Measurements from ENCODE around the gene GAS2L3.
"Not testable (repeated sequence)": the region's sequence is repeated elsewhere in the genome, so short reads cannot be mapped to it uniquely, and the experiment has no call there.

GAS2L3 gene

GRCh38 chr12:100608776-100609175 lies 35.3 kb downstream of the GAS2L3 start:
- POLR2A ChIA-PET = no interaction called here
- TF ChIP-seq SUZ12 (IDR thresholded peaks at IDR 0.05) (no peak), FOXA1 (IDR thresholded peaks at IDR 0.05) (no peak), ELF4 (IDR thresholded peaks at IDR 0.05) (no peak), TARDBP (IDR thresholded peaks at IDR 0.05) (no peak), ZNF384 (IDR thresholded peaks at IDR 0.05) (no peak), CTBP1 (IDR thresholded peaks at IDR 0.05; ENCODE audit: borderline replicate concordance) (no peak), ARNT (IDR thresholded peaks at IDR 0.05) (no peak), SP1 (IDR thresholded peaks at IDR 0.05) (no peak), BHLHE40 (IDR thresholded peaks at IDR 0.05; ENCODE audit: borderline replicate concordance) (no peak), NFRKB (IDR thresholded peaks at IDR 0.05) (no peak), LEF1 (IDR thresholded peaks at IDR 0.05; ENCODE audit: borderline replicate concordance) (no peak), L3MBTL2 (conservative IDR thresholded peaks at IDR 0.05) (no peak), HDGF (IDR thresholded peaks at IDR 0.05; ENCODE audit: borderline replicate concordance) (no peak), PKNOX1 (IDR thresholded peaks at IDR 0.05) (no peak), FOXM1 (IDR thresholded peaks at IDR 0.05; ENCODE audit: borderline replicate concordance) (no peak), FOXK2 (IDR thresholded peaks at IDR 0.05) (no peak)
- DNase-seq (ENCODE audit: extremely low spot score) = no peak
- CTCF ChIA-PET = no interaction called here

- CTCF ChIA-PET = interaction anchor here (0.6 kb wide), 1 partner anchor 221 kb away, joined by 3 read pairs; no protein-coding TSS in a partner anchor
- no peak for DNase-seq (ENCODE audit: extremely low spot score)
- TF ChIP-seq PKNOX1 (IDR thresholded peaks at IDR 0.05) (no peak), NFRKB (IDR thresholded peaks at IDR 0.05) (no peak), L3MBTL2 (conservative IDR thresholded peaks at IDR 0.05) (no peak), ELF4 (IDR thresholded peaks at IDR 0.05) (no peak), FOXM1 (IDR thresholded peaks at IDR 0.05; ENCODE audit: borderline replicate concordance) (no peak), ARNT (IDR thresholded peaks at IDR 0.05) (no peak), FOXA1 (IDR thresholded peaks at IDR 0.05) (no peak), LEF1 (IDR thresholded peaks at IDR 0.05; ENCODE audit: borderline replicate concordance) (no peak), SUZ12 (IDR thresholded peaks at IDR 0.05) (no peak), BHLHE40 (IDR thresholded peaks at IDR 0.05; ENCODE audit: borderline replicate concordance) (no peak), CTBP1 (IDR thresholded peaks at IDR 0.05; ENCODE audit: borderline replicate concordance) (no peak), ZNF384 (IDR thresholded peaks at IDR 0.05) (no peak), SP1 (IDR thresholded peaks at IDR 0.05) (no peak), HDGF (IDR thresholded peaks at IDR 0.05; ENCODE audit: borderline replicate concordance) (no peak), TARDBP (IDR thresholded peaks at IDR 0.05) (no peak), FOXK2 (IDR thresholded peaks at IDR 0.05) (no peak)
- POLR2A ChIA-PET = no interaction called here
These were observed 37.4 kb downstream of the GAS2L3 start for GRCh38 chr12:100610666-100611430.

GRCh38 chr12:100612606-100613005 lies 39.1 kb downstream of the GAS2L3 start:
- CTCF ChIA-PET = no interaction called here
- POLR2A ChIA-PET = no interaction called here
- no peak for TF ChIP-seq FOXM1 (IDR thresholded peaks at IDR 0.05; ENCODE audit: borderline replicate concordance)
- no peak for TF ChIP-seq TARDBP (IDR thresholded peaks at IDR 0.05)
- TF ChIP-seq SUZ12 (IDR thresholded peaks at IDR 0.05) = no peak
- no peak for DNase-seq (ENCODE audit: extremely low spot score)

- DNase-seq (ENCODE audit: extremely low spot score) = no peak
- CTCF ChIA-PET = interaction anchor here (0.6 kb wide), 1 partner anchor 30 kb away, joined by 4 read pairs; no protein-coding TSS in a partner anchor
- POLR2A ChIA-PET = interaction anchor here (1.2 kb wide), 1 partner anchor 9 kb away, joined by 3 read pairs; no protein-coding TSS in a partner anchor
- TF ChIP-seq HDGF (IDR thresholded peaks at IDR 0.05; ENCODE audit: borderline replicate concordance) (no peak), CTBP1 (IDR thresholded peaks at IDR 0.05; ENCODE audit: borderline replicate concordance) (no peak), FOXA1 (IDR thresholded peaks at IDR 0.05) (no peak), SUZ12 (IDR thresholded peaks at IDR 0.05) (no peak), FOXK2 (IDR thresholded peaks at IDR 0.05) (no peak), SP1 (IDR thresholded peaks at IDR 0.05) (no peak), ZNF384 (IDR thresholded peaks at IDR 0.05) (no peak), FOXM1 (IDR thresholded peaks at IDR 0.05; ENCODE audit: borderline replicate concordance) (no peak), ARNT (IDR thresholded peaks at IDR 0.05) (no peak), BHLHE40 (IDR thresholded peaks at IDR 0.05; ENCODE audit: borderline replicate concordance) (no peak), LEF1 (IDR thresholded peaks at IDR 0.05; ENCODE audit: borderline replicate concordance) (no peak), L3MBTL2 (conservative IDR thresholded peaks at IDR 0.05) (no peak), NFRKB (IDR thresholded peaks at IDR 0.05) (no peak), ELF4 (IDR thresholded peaks at IDR 0.05) (no peak), PKNOX1 (IDR thresholded peaks at IDR 0.05) (no peak), TARDBP (IDR thresholded peaks at IDR 0.05) (no peak)
These were observed 51.1 kb downstream of the GAS2L3 start for GRCh38 chr12:100624571-100624970.

GRCh38 chr12:100632445-100632892 lies 59.0 kb downstream of the GAS2L3 start:
- CTCF ChIA-PET = no interaction called here
- TF ChIP-seq CTBP1 (IDR thresholded peaks at IDR 0.05; ENCODE audit: borderline replicate concordance) = no peak
- no peak for TF ChIP-seq FOXA1 (IDR thresholded peaks at IDR 0.05)
- no peak for TF ChIP-seq FOXK2 (IDR thresholded peaks at IDR 0.05)
- no peak for TF ChIP-seq TARDBP (IDR thresholded peaks at IDR 0.05)
- no peak for TF ChIP-seq SP1 (IDR thresholded peaks at IDR 0.05)
- TF ChIP-seq BHLHE40 (IDR thresholded peaks at IDR 0.05; ENCODE audit: borderline replicate concordance) = no peak
- no peak for TF ChIP-seq HDGF (IDR thresholded peaks at IDR 0.05; ENCODE audit: borderline replicate concordance)
- TF ChIP-seq SUZ12 (IDR thresholded peaks at IDR 0.05) = no peak
- TF ChIP-seq ZNF384 (IDR thresholded peaks at IDR 0.05) = no peak
- no peak for TF ChIP-seq L3MBTL2 (conservative IDR thresholded peaks at IDR 0.05)
- no peak for TF ChIP-seq ARNT (IDR thresholded peaks at IDR 0.05)
- no peak for TF ChIP-seq ELF4 (IDR thresholded peaks at IDR 0.05)
- TF ChIP-seq PKNOX1 (IDR thresholded peaks at IDR 0.05) = no peak
- TF ChIP-seq NFRKB (IDR thresholded peaks at IDR 0.05) = no peak
- POLR2A ChIA-PET = interaction anchor here (1.4 kb wide), 1 partner anchor 8 kb away, joined by 3 read pairs; no protein-coding TSS in a partner anchor
- no peak for DNase-seq (ENCODE audit: extremely low spot score)

GRCh38 chr12:100633082-100633785 lies 59.8 kb downstream of the GAS2L3 start:
- DNase-seq (ENCODE audit: extremely low spot score); CTCF ChIA-PET: not testable (repeated sequence)
- POLR2A ChIA-PET = interaction anchor here (1.4 kb wide), 1 partner anchor 9 kb away, joined by 3 read pairs; no protein-coding TSS in a partner anchor

All from HEK293T (cell line).